GM18909 (cell line): Measurements from ENCODE around the gene CDK14.

Experiments
- ATAC-seq: cut with Tn5 transposase; IDR thresholded peaks from one replicate; pipeline ENCODE4 v1.9.1; 2021; ENCODE audit warnings: mild to moderate bottlenecking; ENCODE audit not compliant: unreplicated experiment, poor library complexity

The CDK14 gene

DNA sequence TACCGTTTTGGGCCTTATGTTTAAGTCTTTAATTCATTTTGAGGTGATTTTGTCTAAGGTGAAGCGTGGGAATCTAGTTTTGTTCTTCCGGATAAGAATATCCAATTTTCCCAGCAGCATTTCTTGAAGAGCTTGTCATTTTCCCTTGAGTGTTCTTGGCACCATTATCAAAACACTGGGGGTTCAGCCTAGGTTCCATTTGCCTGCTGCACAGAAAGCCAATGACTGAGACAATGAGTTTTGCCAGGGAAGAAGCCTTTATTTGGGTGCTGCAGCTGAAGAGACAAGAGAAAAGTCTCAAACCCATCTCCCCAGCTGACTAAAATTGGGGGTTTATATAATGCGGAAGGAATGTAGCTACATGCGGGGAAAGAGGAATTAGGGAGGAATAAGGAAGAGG lies 380.9 kb downstream of the CDK14 start:
- no peak for ATAC-seq

DNA sequence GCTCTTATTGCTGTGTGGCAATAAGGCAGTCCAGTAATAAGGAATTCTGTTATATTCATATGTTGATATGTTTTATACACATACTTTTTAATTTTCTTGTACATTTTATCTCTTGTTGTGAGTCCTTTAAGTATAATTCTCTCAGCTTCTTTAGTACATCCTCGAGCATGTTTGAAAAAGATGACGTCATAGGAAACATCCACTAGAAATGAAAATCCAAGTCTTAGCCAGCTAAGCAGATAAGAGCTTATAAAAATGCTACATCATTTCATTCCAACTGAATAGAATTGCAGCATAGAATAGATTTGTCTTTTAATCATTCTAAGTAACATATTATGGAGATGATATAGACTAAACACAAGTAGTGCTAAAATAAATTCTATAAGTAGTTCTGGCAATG lies 384.4 kb downstream of the CDK14 start:
- ATAC-seq = no peak

DNA sequence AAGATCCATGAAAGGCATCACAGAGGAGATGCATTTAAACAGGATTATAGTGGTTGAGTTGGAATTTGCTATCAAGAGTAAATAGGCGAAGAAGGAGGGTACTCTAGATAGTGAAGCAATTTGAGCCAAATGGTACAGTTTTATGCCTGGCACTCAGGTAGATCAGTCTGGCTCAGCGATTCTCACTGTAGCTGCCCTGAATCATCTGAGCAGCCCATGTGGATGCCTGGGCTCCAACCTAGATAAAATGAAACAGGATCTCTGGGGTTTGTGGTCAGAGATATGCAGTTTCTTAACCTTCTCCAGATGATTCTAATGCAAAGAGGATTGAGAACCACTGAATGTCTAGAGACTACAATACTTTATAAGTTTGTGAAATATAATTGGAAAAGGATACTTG lies 386.1 kb downstream of the CDK14 start:
- no peak for ATAC-seq

DNA sequence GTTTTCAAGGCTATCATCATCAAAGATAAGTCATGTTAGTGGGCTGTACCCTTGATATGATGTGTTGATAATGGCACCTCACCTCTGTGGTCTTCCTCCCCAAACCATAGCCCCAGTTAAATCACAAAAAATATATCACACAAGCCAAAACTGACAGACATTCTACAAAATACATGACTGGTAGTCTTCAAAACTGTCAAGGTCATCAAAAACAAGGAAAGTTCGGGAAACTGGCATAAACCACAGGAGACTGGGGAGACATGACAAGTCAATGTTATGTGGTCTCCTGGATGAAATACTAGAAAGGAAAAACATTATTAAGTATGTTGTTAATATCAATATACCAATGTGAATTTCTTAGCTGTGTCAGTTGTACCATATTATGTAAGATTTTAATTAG lies 388.6 kb downstream of the CDK14 start:
- no peak for ATAC-seq

DNA sequence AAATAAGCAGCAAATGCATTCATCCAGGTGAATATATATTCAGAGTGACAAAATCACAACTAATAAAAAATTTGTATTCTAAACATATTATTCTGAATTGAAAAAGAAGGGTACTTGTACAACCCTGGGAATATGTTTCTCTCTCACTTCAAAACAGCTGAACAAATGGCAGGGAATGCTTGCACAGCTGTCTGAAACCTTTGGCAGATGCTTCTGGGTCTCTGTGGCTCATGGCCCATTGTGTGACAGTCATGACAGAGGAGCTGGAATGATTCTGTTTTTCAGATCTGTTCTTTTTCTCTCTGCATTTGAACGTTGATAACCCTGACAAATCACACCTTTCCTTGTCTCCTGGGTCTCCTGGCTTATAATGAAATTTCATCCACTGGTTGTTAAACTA lies 392.4 kb downstream of the CDK14 start:
- no peak for ATAC-seq

DNA sequence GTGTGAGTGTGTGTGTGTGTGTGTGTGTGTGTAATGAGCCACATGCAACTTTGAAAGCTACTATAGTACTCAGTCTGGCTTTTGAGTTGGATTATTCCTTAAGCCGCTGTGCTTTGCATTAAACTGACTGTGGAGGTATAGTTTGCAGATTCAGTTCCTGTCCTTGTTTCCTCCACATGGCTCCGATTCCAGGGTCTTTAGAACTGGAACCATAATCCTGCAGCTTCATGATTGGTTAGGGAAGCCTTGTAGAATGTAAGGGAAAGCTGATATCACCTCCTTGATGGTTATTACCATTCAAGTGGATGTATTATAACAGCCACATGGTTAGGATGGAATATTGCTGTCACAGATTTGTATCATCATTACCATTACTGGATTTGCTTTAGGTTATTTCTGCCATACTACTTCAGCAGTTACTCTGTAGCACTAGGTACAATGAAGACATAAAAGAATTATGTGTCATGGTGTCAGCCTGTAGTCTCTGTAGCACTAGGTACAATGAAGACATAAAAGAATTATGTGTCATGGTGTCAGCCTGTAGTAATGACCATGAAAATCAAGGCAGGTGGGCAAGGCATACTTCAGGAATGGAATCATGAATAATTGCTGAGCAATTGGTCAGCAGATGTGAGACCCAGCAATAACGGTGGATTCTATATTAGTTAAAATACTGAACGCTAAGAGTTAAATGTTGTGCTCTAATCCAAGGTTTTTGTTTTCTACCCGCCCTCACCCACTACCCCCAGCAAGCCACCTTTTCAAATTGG lies 393.1 kb downstream of the CDK14 start:
- ATAC-seq = no peak

DNA sequence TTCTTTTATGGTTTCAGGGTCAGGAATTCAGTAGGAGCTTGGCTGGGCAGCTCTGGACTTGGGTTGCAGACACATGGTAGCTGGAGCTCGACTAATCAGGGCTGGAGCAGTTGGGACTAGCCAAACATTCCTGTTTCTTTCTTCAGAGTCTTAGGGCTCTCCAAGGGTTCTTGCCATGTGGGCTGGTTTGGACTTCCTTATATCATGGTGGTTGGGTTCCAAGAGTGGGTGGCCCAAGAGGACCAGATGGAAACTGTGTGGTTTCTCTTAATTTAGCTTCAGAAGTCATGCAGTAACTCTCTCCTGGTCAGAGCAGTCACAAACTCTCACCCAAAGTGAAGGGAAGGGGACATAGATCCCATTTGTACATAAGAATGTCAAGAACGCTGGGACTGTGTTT lies 398.0 kb downstream of the CDK14 start:
- ATAC-seq = no peak

DNA sequence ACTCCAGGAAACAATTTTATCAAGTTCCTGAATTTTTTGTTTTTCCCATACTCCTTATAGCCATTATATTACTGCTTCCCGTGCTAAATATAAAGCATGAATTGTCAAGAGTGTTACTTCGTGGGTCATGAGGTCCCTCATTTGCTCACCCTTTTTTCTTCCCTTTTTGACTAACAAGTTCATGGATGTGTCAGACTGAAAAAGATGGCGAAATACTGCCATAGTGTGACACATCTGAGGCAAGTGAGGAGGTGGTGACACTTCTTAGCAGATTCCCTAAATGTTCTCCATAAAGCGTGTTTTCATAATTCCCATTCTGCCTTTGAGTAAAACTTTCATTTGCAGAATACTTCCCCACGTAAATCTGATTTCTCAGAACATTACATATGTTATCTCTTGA lies 398.5 kb downstream of the CDK14 start:
- no peak for ATAC-seq

DNA sequence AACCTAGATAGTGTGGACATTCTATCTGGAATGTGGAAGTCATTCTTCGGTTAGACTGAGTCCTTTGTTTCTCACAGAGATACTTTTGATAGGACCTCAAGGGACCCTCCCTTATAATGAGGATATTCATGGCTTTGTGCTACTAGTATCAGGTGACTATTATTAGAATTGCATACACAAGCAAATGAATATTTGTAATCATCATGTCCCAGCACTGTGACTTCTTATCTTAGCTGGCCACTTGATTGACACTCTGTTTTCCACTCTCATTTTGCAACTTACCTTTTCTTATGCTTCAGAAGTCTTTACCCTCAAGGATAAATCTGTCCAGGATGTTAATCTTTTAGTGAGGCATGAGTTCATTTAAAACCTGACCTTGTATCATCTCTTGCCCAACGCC lies 399.9 kb downstream of the CDK14 start:
- no peak for ATAC-seq

DNA sequence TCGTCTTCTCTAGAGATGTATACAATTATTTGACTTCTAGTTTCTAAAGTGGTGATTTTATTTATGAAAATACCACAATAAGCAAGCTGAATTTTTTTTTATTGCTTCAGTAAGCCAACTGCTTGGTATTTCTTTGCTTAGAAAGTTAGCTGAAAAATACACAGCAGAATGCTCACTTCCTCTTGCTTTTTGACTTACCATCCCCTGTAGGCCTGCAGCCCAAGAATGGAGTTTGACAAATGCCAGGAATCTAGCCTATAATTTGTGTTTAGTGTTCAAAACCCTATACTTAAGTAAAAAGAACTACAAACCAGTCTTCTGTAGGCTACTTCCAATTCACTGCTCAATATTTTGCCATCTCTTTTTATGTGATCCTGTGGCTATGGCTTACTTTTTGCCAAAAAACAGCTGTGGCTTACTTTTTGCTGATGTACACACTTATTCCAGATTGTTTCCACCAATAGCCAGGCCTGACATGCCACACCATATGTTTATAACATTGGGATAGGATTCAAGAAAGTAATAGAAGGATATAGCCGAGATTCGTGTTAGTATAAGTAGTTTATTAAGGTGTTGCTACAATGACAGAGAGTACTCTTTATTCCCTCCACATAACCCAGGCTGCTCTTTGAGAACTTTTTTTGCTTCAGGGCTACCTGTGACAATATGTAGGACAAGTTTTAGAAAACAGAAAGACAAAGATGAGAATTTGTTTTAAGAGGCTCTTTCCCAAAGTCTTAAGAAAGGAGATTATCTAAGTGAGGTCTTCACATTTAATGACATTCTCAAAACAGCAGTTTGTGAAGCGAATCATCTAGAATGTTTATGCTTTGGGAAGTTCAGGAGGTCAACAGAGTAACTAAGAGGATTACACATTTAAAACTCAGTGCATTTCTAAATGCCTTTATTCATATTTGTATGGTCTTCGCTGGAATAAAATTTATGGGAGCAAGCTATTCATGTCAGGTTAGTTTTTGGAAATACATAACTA lies 404.2 kb downstream of the CDK14 start:
- no peak for ATAC-seq

DNA sequence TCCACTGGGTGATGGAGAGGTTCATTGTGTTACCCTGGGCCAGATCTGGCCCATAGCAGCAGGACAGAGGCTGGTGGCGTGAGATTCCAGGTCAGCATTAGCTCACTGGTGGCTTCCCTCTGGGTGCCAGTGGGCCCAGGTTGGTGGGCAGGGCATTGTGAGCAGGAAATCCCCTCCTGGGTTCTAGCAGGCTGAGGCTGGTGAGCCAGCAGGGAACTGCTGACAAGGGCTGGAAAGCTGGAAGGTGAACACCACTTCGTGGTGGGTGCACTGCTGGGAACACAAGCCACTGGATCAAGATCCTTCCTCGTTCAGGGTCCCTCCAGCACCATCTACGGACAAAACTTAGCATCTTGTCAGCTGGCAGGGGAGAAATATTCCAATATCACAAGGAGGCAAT lies 408.9 kb downstream of the CDK14 start:
- ATAC-seq = no peak

DNA sequence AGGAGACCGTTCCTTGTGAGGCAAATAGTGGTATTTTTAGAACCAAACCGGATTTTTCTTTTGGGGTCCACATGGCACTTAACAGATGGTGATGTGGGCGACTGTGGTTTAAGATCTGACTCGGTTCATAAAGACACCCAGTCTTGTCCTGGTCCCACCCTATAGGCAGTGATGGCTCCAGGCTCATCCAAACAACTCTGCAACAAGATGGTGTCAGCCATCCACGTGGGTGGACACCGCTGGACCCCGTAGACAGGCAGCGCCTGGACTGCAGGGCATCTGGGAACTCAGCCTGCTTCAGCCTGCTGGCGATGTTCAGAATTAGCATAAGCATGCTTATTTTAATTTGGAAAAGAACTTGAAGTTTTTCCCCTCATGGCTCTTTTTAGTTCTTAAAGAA lies 409.7 kb downstream of the CDK14 start:
- no peak for ATAC-seq

DNA sequence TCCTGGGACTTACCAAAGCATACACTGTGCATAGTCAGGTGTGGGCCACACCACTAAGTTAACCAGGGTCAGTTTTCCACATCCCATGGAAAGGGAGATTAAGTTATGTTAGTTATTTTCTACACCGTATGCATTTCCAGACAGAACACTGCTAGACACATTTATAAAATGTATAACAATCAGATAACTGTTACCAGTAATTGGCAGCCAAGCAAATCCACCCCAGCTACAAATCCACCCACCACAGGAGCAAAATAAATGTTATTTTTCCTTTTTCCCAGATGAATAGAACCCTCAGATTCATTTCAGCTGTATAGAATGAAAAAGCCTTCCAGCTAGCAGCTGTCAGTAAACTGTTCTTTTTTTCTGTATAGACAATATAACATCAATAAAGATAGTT lies 411.2 kb downstream of the CDK14 start:
- no peak for ATAC-seq

DNA sequence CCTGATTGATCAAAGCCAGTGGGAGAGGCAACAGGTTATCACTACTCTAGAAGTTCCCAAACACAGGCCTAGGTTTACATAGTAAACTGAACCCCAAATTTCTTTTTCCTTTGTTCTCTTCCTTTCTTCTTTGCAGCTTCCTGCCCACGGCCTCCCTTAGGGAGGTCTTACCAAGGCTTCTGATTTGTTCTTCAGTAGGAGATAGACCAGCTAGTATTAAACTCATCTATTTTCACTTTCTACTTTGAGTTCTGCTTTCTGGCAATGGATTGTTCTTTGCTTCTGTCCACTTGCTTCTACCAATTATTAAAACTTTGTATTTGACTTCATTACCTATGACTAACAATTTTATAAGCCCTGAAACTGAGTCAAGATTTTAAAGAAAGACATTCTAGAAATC lies 417.0 kb downstream of the CDK14 start:
- ATAC-seq = no peak

DNA sequence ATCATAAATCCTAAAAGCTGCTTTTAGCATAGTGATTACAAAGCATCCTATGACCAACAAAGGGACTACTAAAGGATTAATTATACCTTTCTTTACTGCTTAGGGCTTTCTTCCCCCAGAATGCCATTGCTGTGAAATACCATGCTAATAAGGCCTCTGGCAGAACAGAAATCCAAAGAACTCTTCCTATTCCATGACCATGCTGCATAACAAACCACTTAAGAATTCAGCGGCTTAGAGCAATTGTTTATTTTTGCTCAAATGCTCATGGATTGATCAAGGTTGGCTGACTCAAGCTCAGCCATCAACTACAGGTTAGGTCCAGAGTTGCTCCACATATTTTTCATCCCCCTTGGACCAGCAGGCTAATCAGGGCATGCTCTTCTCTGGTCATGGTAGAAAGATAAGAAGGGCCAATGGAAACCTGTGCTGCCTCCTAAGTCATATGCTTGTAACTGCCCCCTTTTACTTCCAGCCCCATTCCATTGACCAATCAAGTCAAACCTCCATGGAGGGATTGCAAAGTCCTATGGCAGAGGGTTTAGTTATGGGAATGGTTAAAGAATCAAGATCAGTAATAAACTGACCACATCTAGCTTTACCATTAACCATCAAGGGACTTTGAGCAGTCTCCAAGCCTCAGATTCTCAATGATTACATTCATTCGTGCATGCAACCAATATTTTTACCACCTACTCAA lies 423.7 kb downstream of the CDK14 start:
- ATAC-seq = no peak

DNA sequence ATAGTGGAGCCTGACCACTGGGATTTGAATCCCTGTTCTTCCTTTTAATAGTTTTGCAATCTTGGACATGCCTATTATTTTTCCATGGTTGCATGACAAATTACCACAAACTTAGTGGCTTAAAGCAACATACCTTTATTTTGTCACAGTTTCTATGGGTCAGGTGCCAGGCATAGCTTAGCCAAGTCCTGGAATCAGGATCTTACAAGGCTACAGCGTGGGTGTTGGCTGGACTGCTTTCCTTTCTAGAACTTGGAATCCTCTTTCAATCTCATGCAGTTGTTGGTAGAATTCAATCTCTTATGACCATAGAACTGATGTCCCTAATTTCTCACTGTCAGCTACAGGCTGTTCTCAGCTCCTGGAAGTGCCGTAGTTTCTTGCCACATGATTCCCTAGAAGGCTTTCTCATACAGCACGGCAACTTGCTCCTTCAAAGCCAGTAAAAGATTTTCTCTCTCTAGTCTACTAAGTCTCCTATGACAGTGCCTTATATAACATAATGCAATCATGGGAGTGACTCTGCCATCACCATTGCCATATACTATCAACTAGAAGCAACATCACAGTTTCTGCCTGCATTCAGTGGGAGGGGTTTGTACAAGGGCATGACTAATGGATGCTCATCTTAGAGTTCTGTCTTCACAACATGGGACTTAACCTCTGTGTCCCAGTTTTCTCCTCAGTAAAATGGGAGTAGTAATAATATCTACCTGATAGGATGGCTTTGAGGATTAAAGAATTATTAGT lies 424.7 kb downstream of the CDK14 start:
- no peak for ATAC-seq

DNA sequence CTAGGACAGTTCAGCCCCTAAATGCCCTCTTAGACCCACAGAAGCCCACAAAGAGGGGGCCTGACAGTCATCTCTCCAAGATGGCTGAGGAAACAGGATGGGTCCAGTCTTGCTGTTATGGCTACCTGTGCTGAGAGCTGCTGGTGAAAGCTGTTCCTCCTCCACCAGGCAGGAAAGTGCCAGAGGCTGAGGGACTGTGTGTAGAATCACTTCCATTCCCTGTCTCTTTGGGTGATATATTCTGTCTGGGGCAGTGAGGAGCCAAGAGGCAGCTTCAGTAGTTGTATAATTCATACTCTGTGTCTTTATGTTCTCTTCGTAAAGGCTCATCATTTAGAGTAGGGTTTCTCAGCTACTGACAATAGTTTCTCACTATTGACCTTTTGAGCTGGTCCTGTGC lies 425.8 kb downstream of the CDK14 start:
- ATAC-seq = no peak

DNA sequence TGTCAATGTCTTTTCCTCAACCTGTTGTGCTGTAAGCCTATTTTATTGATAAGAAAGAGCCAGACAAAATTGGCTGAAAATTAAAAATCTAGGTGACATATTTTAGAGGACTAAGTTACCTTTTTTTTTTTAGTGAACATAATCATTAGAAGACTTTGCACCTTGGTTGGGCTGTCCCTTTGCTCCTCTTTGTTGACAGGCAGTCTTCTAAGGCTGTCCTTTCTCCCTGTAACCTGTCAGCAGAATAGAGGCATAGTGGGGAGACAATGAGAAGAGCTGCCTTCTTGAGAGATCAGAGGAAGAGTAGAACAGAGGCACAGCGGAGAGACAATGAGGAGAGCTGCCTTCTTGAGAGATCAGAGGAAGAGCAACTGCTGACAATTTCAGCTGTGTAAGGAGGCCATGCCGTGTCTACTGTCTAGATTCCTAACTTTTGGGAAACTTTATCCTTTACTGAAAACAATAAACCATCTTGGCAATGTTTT lies 429.8 kb downstream of the CDK14 start:
- no peak for ATAC-seq

DNA sequence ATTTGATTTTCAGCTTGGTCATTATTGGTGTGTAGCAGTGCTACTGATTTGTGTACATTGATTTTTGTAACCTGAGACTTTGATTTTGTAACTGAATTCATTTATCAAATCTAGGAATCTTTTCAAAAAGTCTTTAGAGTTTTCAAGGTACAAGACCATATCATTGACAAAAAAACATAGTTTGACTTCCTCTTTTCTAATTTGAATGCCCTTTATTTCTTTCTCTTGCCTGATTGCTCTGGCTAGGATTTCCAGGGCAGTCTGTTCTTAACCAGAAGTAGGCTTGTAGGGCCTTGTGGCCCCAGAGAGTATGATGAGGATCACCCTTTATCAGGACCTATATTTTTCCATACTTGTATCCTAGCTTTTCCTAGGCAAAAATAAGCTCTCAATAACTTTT lies 433.6 kb downstream of the CDK14 start:
- no peak for ATAC-seq
